ENCODE data around the gene FCHSD2.

The FCHSD2 gene

DNA sequence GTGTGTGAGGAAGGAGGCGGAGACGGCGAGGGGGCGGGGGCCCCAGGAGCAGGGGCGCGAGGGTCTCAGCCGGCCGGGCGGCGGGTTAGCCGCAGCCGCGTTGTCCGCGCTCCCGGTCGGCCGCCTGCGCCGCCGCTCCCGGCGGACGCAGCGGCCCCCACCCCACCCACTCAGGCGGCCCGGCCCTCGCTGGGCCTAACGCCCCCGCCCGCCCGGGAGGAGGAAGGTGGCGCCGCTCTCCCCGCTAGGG lies at the start of gene FCHSD2:
FCHSD2 (minus strand) TSS at position 191 of the 250 bp plus-strand sequence. CDS start 441 bp downstream, outside the sequence.
- DNase-seq = no peak

GRCh38 chr11:73191151-73191550 lies 49.0 kb upstream of the FCHSD2 start:
- no peak for DNase-seq

DNA sequence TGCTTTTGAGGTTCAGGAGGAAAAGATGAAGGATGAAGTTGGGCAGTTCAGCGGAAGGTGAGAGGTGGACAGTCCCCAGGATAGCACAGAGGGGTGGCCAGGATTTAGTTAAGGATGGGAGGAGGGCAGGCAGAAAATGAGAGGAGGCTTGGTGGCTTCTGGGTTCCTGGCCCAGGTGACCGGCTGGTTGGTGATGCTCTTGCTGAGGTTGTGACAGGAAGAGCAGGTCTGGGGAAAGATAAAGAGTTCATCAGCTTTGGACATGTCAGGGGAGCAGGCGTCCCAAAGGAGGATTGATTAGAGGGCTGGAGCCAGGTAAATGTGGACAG lies 48.4 kb upstream of the FCHSD2 start:
- DNase-seq = no peak

- no peak for DNase-seq
Observed at GRCh38 chr11:73189723-73190556, 47.8 kb upstream of the FCHSD2 start.

GRCh38 chr11:73189315-73189714 lies 47.2 kb upstream of the FCHSD2 start:
- DNase-seq = no peak

GRCh38 chr11:73188301-73188700 lies 46.2 kb upstream of the FCHSD2 start:
- DNase-seq = no peak

- DNase-seq = no peak
Observed at GRCh38 chr11:73187854-73188253, 45.7 kb upstream of the FCHSD2 start.

DNA sequence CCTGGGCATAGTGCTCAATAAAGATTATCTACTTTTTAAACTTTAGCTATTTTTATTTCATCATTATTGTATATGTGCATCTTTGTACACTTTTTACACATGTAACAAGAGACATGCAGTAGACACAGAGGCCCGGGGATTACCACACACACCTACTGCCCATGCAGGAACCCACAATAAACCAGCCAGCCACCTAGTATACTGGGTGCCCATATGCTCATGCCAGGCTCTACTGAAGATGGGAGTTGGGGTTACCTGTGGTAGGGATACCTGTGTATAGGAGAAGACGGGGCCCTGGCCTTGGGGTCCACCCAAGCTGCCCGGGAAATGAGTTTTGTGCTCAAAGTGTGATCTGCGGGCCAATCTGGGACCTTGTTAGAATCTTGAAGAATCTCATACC lies 44.8 kb upstream of the FCHSD2 start:
- DNase-seq = no peak

DNA sequence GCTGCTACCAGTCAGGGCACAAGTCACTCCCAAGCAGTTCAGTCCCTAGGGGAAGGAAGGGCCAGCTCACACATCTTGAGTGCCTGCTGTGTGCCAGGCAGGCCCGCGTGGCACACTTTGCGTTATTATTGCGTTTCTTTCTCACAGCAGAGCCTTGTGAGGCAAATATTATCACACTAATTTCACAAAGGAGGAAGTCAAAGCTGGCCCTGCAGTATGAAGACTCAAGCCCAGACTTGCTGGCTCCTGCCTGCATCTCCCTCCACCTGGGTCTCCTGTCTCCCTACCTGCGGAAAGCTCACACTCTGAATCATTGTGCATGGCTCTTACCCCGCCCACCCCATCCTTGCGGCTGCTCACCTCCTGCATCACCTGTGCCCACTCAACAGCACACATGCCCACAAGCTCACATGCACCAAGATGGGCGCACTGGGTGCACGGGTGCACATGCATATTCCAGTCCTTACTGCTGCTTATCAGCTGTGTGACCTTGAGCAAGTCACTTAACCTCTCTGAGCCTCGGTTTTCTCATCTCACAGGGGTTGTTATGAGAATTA lies 44.3 kb upstream of the FCHSD2 start:
- no peak for DNase-seq

DNA sequence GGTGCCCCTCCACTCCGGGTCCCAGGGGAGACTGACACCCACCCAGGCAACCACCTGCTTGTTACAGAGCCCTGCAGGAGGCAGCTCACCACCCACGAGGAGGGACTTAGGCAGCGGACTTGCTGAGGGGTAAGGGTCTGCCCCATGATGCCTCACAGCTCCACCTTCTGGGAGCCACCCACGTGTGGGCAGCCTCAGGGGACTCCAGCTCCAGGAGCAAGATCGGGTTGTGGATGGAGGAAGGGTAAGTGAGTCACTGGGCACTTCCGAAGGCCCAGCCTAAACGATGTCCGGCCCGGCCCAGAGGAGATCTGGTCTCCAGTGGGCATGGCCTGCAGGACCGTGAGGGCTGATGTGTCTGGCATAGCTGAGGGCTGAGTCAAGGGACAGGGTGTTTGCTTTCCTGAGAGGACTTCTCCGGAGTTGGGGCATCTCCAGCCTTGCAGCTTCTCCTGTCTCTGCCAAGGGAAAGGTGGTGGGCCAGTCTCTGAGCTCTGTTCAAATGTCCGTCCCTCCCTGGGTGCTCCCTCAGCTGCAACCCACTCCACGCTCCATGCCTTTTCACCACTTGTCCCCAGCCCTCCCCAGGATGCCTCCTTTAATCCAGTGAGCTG lies 43.7 kb upstream of the FCHSD2 start:
- no peak for DNase-seq

DNA sequence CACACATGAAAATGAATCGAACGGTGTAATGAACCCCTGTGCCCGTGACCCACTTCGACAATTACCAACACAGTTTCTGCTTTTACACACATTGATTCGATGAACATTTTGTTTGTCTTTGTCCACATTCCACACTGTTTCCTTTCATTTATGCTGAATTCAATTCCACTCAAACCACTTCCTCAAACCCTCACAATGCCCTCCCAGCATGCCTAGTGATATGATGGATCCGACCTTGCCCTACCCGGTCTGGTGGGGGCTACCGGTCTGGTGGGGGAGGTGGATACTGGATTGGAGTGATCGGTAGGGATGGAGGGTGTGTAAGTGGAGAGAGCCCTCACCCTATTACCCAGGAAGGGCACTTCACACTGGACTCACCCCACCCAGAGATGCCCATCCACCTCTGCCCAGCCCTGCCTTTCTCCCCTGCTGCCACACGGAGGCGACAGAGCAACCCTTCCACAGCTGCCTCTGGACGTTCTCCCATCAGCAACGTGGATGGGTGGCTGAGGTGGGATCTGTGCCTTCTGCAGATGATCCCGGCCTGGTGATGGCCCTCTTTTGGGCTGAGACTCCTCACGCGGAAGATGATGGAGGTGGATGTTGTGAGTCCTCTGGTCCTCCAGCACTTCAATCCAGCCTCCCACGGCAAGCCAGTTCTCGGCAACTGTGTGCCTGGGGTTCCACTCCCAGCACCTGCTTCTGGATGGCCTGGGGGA lies 43.0 kb upstream of the FCHSD2 start:
- peak in 3 of 4 experiments; percentile 15 to 27 (median 18) for DNase-seq

DNA sequence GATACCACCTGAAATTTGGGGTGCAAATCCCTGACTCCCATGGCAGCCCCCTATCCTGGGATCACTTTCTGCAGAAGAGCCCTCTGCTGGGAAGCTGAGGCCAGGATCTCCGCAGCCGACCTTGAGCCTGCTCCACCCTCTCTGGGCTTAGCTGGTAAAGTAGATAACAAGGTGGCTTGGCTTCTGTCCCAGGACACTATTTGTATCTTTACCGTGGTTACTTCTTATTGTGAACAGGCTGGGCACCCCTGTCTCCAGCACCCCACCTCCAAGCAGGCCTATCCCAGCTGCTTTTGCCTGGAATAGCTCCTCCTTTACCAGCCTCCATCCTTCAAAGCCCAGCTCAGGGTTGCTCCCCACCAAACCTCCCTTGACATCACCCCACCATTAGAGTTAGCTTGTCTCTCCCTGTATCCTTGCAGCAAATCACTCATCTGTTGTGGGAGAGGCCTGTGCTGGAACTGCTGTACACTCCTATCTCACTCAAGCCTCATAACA lies 40.8 kb upstream of the FCHSD2 start:
- no peak for DNase-seq

- DNase-seq = no peak
Observed at GRCh38 chr11:73178681-73179080, 36.6 kb upstream of the FCHSD2 start.

- DNase-seq = peak; percentile 26 to 76 (median 52)
Observed at GRCh38 chr11:73177778-73178539, 35.8 kb upstream of the FCHSD2 start.

DNA sequence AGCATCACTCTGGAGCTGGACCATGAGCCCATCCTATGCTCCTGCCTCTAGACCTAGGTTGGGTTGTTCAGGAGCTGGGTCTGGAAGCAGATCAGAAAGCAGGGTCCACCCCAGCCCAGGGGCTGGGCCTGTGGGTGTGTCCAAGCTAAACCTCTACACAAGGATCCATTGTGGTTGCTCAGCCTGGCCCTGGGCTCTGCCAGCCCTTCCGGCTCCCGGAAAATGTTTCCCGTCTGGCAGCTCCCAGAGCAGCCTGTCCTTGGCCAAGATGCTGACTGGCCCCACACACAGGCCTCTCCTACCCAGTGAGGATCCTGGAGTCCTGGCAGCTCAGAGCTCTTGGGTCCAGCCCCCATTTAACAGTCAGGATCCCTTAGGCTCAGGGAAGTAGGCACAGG lies 35.3 kb upstream of the FCHSD2 start:
- no peak for DNase-seq

- no peak for DNase-seq
Observed at GRCh38 chr11:73176874-73177155, 34.7 kb upstream of the FCHSD2 start.

DNA sequence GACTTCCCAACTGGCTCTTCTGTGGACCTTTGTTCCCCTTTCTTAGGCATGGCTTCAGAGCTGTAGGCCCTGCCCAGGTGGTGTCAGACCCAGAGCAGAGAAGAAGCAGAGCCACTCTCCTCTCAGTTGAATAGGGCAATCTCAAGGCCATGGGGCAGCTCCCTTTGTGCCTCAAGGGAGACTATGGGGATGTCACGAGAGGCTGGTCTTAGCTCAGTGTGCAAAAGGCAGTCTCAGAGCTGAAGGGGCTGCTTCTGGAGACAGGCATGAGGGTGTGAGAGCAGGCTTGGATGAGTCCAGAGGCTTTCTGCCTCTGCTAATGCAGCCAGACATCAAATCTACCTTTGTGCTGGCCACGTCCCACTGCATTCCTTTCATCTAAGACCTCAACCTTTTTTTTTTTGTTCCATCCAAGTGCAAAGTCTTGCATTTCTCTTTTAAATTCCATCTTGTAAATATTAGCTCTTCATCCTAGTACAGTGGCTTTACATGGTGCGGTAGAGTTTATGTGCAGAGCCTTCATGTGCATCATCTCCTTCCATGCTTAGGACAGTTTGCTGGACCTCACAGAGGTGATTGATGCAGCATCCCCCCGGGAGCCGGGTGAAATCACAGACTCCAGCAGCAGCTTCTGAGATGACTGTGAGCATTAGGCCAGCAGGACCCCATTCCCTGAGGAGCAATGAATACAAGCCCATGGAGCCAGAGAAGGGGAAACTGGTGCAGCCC lies 34.2 kb upstream of the FCHSD2 start:
- no peak for DNase-seq

- no peak for DNase-seq
Observed at GRCh38 chr11:73175551-73176144, 33.5 kb upstream of the FCHSD2 start.

GRCh38 chr11:73174495-73174791 lies 32.3 kb upstream of the FCHSD2 start:
- DNase-seq = no peak

- no peak for DNase-seq
Observed at GRCh38 chr11:73173755-73174494, 31.8 kb upstream of the FCHSD2 start.

GRCh38 chr11:73172992-73173656 lies 31.0 kb upstream of the FCHSD2 start:
- DNase-seq = no peak
